ENCODE data around the gene PAPLN. TPM values are rescaled to one million over a fixed set of nuclear protein-coding genes. Genes with fewer than 3 reads are reported as not detected.

Gene PAPLN
- total RNA-seq, 1 experiment from 2014 or later: 9.6 TPM

GRCh38 chr14:73252491-73253322 is 15.4 kb downstream of the PAPLN start:
- Histone ChIP-seq H3K27me3 (ENCODE audit: insufficient read depth, low read length) (no peaks in the 10 kb centered on the region), H3K79me2 (ENCODE audit: insufficient read depth, low read length) (no peaks in the 10 kb centered on the region), H3K4me2 (ENCODE audit: low read length) (no peak overlapping the region), H3K36me3 (ENCODE audit: control insufficient read depth in 1 of 2, insufficient read depth in 2 of 2, low read length in 2 of 2) (no peaks in the 10 kb centered on the region; a peak in 1 of 4 replicates), H3K4me1 (ENCODE audit: control insufficient read depth in 1 of 2, insufficient read depth in 2 of 2, low read length in 2 of 2) (no peaks in the 10 kb centered on the region), H3K4me3 (replicated peaks in 1 of 2; ENCODE audit: low read depth in 1 of 2, low read length in 2 of 2) (no peak overlapping the region), H3K9me2 (ENCODE audit: insufficient read depth) (no peaks in the 10 kb centered on the region), H2AFZ (ENCODE audit: low read depth, low read length, poor library complexity, severe bottlenecking) (no peak overlapping the region), H3K9me3 (ENCODE audit: control insufficient read depth in 1 of 2, insufficient read depth in 1 of 2, low read depth in 1 of 2, low read length in 2 of 2) (no peaks in the 10 kb centered on the region), H3K27ac (ENCODE audit: low read depth, low read length) (no peak overlapping the region), H4K20me1 (ENCODE audit: insufficient read depth) (no peaks in the 10 kb centered on the region), H3K9ac (ENCODE audit: low read length) (no peak overlapping the region)
- RAD21 ChIA-PET (ENCODE audit: low non-redundant PET in 1 of 2, low total read pairs in 2 of 2, uncharacterized antibody in 2 of 2, unreplicated experiment in 2 of 2): no interaction called here
- no peak for DNase-seq (ENCODE audit: low read depth, low spot score)
- CTCF ChIA-PET: no interaction called here
- POLR2A ChIA-PET: no interaction called here
- no peak for TF ChIP-seq POLR2AphosphoS5 (IDR thresholded peaks at IDR 0.05; ENCODE audit: low read depth, low read length)
- TF ChIP-seq YY1 (IDR thresholded peaks at IDR 0.05; ENCODE audit: extremely low read depth, insufficient replicate concordance, low read depth, low read length): no peak
- no peak for TF ChIP-seq CTCF (IDR thresholded peaks at IDR 0.05 in 2 of 3, conservative IDR thresholded peaks at IDR 0.05 in 1 of 3; ENCODE audit: borderline replicate concordance in 1 of 3, insufficient read depth in 1 of 3, low read depth in 2 of 3, low read length in 2 of 3)
- no peak for TF ChIP-seq ZFX (IDR thresholded peaks at IDR 0.05)
- TF ChIP-seq REST (IDR thresholded peaks at IDR 0.05; ENCODE audit: low read depth): no peak
- TF ChIP-seq SP1 (IDR thresholded peaks at IDR 0.05; ENCODE audit: low read depth): no peak
- TF ChIP-seq CEBPB (IDR thresholded peaks at IDR 0.05; ENCODE audit: low read depth): no peak
- no peak for TF ChIP-seq CBX3 (IDR thresholded peaks at IDR 0.05; ENCODE audit: low read depth)
- TF ChIP-seq ELF1 (IDR thresholded peaks at IDR 0.05; ENCODE audit: borderline replicate concordance, low read depth): no peak
- no peak for TF ChIP-seq ATF3 (IDR thresholded peaks at IDR 0.05)
- TF ChIP-seq JUND (IDR thresholded peaks at IDR 0.05): no peak
- TF ChIP-seq FOSL1 (IDR thresholded peaks at IDR 0.05; ENCODE audit: low read depth): no peak
- TF ChIP-seq ZBTB33 (IDR thresholded peaks at IDR 0.05; ENCODE audit: extremely low read depth, insufficient replicate concordance, low read length): no peak
- no peak for TF ChIP-seq SIN3A (IDR thresholded peaks at IDR 0.05; ENCODE audit: low read depth)
- intact Hi-C loops (cut with micrococcal nuclease): no loop called here
- BruUV-seq (replicated peaks): no TSS peak
- no peak for ATAC-seq
